Daoy (cell line): ENCODE measurements around the gene SLC27A5. TPM values are rescaled to one million over a fixed set of nuclear protein-coding genes. Genes with fewer than 3 reads are reported as not detected.

Experiments used
- DNase-seq: peaks from one replicate; pipeline ENCODE4 v3.0.0-alpha.2; 2015; ENCODE audit warnings: low read depth
- total RNA-seq: library from RNA; depleted of rRNA; stranded (reverse); fragments of >200 nt; shearing (Covaris generic); gene quantifications from 2 replicates; pipeline ENCODE4 v1.2.3, GENCODE V29; 2014; rRNA removed

The SLC27A5 gene, protein sequence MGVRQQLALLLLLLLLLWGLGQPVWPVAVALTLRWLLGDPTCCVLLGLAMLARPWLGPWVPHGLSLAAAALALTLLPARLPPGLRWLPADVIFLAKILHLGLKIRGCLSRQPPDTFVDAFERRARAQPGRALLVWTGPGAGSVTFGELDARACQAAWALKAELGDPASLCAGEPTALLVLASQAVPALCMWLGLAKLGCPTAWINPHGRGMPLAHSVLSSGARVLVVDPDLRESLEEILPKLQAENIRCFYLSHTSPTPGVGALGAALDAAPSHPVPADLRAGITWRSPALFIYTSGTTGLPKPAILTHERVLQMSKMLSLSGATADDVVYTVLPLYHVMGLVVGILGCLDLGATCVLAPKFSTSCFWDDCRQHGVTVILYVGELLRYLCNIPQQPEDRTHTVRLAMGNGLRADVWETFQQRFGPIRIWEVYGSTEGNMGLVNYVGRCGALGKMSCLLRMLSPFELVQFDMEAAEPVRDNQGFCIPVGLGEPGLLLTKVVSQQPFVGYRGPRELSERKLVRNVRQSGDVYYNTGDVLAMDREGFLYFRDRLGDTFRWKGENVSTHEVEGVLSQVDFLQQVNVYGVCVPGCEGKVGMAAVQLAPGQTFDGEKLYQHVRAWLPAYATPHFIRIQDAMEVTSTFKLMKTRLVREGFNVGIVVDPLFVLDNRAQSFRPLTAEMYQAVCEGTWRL
- total RNA-seq = 1.6 and 3.4 TPM in 2 replicates

DNA sequence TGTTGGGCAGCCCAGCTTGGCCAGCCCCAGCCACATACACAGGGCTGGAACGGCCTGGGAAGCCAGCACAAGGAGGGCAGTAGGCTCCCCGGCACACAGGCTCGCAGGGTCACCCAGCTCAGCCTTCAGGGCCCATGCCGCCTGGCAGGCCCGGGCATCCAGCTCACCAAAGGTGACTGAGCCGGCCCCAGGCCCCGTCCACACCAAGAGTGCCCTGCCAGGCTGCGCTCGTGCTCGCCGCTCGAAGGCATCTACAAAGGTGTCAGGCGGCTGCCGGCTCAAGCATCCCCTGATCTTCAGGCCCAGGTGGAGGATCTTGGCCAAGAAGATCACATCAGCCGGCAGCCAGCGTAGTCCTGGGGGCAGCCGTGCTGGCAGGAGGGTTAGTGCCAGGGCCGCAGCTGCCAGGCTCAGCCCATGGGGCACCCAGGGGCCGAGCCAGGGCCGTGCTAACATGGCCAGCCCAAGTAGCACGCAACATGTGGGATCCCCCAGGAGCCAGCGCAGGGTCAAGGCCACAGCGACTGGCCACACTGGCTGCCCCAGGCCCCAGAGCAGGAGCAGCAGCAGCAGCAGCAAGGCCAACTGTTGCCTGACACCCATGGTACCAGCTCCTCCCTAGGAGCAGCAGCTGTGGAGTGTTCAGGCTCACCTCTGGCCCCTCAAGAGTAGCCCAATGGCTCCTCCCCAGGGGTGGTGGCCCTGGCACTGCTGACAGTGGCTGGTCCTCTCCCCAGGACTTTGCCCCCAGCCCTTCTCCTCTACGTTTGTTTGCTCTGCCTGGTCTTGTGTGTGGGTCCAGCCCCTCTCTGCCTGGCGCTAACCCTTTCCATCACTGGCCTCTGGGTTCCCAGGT is at the start of gene SLC27A5:
TSS of gene SLC27A5 (minus strand) at position 640 of the 856 bp plus-strand sequence. CDS start at position 603, 37 bp downstream.
- no peak for DNase-seq

DNA sequence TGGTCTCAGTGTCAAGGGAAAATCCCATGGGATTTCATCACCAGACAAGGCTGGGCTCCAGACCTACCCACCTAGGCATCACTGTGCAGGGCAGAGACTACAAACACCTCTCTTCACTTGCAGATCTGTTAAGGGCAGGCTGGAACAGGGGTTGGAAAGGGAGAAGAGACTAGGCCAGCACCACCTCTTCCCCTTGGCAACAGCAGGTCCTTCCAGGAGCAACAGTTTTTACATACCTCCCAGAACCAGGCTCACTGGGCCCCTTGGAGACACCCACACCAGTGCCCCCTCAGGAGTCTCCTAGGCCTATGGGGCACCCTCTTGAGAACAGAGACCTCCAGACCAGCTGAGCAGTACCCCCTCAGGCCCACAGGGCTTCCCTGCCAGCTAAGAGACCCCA is 49.1 kb upstream of the SLC27A5 start:
- DNase-seq = no peak

DNA sequence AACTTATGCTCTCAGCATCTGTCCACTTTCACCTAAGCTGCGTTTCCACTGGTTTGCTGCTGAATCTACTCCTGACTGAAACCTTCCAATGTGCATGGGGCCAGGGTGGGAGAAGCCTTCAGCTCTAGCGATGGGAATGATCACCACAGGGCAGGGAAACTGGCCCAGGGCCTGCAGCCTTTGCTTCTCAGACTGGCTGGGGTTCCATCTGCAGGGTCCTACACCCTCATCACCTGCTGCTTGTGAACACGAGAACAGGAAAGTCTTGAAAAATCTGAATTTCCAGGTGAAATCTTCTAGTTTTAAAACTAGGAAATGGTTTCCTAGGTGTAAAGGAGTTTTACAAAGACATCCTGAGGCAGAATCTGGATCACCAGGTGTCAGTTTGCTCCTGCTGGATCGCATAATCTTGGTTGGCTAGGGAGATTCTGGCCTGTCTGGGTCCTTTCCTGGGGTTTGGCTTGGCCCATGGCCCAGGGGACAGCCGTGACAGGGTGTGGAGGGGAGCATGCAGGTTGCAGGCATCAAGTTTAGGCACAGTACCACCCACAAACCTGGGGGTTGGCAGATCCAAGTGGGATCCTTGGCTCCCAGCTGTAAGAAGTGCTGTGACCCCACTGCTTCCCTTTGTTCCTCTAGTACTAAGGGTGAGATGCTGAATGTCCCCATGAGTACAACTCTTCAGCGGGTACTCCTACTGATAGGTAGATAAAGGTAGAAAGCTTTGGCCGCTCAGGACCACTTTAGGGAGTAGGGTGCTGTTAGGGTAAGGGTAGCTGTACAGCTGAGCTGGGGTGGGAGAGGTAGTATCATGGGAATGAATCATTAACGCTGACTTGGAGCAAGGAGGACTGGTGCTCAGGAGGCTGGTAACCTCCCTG is 48.5 kb upstream of the SLC27A5 start:
- DNase-seq = no peak

DNA sequence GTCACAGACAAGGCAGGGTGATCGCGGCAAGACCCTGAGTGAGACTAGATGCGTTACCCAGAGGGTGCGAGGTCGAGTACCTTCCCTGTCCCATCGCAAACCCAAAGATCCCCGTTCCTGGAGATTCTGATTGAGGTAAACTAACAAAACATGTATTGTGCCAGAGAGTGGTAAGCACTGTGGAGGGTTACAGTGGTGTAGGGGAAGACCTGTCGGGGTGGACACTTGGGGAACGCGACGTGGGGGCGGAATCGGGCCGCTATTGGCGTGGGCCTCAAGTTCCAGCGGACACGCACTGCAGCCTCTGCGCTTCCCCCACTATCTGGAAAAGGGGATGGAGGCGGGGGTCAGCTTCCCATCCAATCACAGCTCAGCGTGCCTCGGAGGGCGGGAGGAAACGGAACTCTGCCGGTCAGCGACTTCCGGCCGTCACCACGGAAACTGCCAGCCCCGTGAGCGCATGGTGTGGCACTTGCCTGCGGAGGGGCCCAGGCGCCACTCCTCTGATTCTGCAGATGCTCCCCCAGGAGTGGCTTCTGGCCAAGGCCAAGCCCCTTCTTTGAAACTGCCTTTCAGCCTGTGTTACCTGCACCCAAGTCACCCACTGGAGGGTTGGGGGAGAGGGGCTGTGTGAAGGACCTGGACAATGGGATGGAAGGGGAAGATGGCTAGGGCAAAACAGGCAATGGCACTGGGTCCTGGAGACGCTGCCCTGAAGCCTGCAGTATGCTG is 47.6 kb upstream of the SLC27A5 start:
- peak; percentile 97 for DNase-seq

DNA sequence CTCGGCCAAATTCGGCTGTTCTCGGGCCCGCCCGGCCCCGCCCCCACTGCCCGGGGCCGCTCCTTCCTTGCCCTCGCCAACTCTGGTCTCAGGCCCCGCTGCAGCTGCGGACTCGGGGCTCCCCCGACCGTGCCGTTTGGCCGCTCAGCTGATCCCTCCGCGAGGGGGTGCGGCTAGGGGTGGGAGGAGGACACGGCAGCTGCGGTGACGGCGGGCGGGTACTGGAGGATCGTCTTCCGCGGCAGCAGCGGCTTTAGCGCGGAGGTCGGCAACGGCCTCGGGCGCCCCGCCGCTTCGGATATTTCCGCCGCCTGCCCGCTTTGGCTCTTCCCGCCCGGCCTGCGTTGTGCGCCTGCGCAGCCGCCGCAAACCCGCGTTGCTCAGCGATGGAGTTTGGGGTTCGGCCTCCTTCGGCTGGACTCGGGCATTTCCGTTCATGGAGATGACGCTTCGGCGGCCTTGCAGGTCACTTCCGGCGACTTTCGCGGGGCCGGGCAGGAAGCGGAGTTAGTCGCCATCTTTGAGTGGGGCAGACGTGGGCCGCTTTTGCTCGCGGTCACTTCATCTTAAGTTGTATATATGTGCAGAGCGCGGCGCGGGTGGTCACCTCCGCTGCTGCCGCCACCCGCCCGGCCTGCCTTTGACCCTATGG is 47.0 kb upstream of the SLC27A5 start:
- DNase-seq = peak; percentile 100

DNA sequence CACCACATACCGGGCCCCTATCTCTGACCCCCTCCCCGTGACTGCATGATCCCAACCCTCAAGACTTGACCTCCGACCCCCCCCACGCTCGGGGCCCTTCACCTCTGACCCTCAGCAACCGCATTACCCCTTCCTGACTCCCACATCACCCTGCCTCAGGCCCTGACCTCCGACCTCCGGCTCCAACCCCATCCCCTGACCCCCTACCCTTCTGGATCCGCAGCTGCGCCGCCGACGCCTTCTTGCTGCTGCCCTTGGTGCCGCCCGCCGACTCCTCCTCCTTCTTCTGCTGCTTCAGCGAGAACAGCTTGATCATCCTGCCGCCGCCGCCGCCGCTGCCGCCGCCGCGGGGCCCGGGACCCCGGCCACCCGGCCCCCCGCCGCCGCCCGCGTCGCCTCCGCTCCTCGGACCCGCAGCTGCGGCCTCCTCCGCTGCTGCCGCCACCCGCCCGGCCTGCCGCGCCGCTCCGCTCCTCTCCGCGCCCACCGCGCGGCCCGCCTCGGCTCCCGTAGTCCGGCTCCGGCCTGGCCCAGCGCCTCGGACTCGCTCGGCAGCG is 46.4 kb upstream of the SLC27A5 start, which contains the start of gene UBE2M:
TSS of gene UBE2M (minus strand) at position 546 of the 557 bp plus-strand sequence. CDS start at position 316, 230 bp downstream.
- DNase-seq = no peak

DNA sequence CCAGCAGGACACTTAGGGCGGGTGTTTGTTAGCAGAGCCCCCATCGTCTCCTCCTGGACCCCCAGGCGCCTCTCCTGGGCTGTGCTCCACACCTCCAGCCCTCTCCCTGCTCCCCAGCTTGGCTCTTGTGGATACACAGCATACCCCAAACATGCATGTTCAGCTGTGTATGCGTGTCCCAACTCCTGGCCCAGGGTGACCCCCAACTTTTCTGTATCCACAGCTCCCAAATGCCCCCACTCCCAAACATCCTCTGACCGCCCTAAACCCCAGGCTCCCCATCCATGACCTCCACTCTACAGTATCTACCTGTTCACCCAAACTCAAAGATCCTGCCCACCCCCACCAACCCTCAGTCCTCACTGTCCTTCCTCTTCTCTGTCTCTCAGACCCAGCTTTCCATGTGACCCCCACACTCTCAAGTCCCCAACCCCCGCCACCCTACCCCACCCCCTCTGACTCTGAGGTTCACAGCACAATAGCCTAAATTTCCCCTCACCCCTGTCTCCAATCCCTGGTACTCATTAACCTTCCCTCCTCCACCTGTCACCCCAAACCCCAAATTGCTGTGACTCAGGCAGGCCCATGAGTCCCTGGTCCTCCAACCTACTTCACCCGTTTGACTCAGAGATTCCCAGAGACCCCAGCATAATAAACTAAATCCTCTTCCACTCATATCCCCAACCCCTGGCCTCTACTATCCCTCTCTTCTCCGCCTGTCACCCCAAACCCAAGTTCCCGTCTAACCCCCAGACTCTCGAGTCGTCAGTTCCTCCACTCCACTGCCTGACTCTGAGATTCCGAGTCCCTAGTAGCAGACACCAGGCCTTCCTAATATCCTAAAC is 45.7 kb upstream of the SLC27A5 start:
- peak; percentile 12 for DNase-seq

DNA sequence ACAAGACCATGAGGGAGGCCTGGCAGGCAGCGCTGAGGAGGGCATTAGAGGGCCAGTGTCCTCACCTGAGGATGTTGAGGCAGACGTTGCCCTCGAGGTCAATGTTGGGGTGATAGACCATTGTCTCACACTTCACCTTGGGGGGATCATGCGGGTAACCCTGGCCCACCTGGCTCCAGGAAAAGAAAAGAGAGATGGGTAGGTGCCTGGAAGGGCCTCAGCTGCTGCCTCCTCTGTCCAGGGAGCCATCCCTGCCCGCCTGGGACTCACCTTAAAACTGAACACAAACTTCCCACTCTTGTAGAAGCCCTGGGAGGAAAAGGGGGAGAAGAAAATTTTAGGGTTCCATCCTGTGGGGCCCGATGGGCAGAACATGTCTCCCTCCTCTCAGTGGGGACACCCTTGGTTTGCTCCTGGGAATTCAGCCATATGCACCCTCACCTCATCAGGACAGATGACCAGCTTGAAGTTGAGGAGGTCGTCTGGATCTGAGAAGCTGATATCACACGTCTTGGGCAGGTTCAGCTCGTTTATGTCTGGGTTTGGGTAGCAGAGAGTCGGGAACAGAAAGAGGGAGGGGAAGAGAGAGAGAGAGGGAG is 44.9 kb upstream of the SLC27A5 start:
- no peak for DNase-seq

DNA sequence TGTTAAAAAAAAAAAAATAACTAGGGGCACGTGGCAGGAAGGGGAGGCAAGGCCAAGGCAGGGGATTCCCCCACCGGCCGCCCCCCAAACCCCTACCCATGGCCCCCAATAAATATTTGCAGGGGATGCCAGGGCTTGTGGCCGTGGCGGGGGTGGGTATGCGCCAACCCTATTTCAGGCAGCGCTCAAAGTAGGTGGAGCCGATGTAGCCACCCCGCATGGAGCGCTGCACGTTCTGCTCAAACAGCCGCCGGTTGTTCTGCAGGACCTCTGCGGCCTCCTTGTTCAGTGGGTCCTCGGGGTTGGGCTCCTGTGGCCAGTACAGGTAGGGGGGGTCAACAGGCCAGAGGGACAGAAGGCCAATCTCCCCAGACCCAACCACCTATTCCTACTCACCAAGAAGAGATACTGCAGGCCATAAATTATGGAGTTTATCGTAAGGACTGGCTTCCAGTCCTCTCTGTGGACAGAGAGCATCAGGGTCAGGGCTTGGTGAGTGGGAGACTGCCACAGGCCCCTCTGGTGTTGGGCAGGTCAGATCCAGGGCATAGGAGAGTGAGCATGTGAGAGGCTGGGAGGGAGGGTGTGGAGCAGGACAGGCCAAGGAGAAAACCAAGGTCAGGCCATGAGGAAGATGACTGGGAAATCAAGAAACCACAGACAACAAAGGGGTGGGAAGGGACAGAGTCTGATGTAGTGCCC is 44.3 kb upstream of the SLC27A5 start:
- DNase-seq = no peak

DNA sequence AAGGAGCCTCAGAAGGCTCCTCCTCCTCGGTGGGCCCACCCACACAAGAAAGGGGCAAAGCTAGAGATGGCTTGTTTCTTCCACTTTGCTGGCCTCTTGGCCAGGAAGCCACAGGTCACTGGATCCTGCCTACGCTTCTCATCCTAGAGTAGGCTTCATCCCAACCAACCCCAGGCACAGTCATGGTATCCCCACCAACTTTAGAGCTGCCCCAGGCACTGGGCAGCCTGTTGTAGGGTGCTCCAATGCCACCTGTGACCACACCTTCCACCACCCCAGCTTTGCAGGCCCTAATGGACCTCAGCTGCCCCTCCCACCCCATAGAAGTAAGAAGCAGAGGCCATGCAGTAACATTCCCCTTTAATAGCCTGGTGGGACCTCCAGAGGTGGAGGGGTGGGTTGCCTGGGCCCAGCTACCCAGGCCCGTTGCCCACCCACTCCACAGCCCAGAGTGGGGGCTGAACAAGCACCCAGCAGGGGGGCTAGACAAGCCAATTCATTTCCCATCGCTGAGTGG is 43.6 kb upstream of the SLC27A5 start:
- DNase-seq = no peak

DNA sequence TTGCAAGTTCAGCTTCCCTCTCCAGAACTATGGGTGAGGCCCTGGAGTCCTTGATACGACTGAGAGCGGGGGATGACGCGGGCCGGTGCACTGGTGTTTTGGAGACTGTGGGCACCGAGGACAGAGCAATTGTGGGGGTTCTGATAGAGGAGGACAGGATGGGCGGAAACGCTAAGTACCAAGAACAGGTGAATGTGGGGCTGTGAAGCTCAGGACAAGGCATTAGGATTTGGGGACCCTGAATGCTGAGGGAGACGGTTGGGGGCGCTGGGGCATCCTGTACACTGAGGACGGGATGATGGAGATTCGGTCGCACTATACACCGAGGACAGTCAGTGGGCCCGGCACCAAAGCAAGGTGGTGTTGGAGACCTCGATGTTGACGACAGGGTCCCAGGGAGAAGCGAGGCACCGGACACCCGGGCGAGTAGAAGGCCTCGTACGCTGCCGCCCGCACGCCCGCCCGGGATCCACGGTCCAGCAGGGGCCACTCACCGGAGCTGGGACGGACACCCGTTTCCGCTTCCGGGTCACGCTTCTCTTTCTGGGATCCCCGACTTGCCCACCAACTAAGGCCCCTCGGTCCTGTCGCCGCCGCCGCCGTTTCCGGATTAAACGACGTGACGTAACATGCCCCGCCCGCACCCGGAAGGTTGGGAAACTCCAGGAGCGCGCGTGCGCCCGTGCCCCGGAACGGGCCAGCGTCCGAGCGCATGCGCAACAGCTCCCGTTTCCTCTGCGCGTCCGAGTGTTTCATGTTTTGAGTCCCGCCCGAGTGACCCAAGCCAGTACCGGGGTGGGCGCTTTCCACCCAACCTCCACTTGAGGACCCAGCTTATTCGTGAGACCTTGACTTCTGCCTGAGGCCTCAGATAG is 42.9 kb upstream of the SLC27A5 start, which contains the start of gene CHMP2A:
TSS of gene CHMP2A (minus strand) at position 612 of the 875 bp plus-strand sequence. CDS start 893 bp downstream, outside the sequence.
- peak; percentile 98 for DNase-seq

DNA sequence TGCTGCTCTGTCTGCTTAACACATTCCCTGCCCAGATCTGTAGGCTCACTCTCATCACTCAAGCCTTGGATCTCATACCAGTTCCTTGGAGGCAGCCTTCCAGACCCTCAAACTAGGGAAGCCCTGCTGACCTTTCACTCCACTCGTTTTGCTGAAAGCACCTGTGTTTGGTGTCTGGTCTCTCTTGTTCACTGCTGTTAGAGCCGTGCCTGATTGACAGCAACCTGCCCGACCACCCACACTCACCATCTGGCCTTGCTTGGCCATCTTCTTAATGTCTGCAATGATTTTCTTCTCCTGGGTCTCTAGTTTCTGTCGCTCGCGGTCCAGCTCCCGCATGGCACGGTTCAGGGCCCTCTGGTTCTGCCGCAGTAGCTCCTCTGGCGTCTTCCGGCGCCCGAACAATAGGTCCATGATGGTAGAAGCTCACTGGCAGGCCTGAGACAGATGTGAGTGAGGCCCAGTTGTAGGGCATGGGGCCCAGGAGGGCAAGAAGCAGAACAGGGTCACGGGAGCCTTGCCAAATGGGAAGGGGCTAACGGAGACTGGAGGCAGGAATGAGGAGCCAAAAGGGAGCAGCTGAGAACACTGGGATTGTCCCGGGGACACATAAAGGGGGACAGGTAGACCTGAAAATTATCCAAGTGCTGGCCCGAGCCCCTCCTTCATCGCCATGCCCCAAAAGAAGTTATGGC is 42.2 kb upstream of the SLC27A5 start:
- DNase-seq = no peak

DNA sequence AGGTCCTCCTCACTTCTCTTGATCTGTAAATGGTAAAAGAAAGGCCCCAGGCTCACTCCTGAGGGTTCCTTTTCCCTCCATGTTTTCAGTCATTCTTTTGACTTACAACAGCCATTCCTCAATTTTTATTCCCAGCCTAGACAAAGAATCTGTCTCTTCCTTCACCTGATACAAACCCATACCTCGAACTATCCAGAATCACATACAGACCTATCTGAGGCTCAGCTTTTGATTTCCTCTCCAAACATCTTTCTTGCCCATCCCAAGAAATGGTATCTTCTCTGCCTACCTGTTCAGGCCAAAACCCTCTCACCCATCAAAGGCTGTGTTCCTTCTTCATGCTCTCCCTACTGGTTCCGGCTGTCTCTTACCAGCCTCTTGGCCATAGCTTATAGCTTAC is 40.9 kb upstream of the SLC27A5 start:
- no peak for DNase-seq

DNA sequence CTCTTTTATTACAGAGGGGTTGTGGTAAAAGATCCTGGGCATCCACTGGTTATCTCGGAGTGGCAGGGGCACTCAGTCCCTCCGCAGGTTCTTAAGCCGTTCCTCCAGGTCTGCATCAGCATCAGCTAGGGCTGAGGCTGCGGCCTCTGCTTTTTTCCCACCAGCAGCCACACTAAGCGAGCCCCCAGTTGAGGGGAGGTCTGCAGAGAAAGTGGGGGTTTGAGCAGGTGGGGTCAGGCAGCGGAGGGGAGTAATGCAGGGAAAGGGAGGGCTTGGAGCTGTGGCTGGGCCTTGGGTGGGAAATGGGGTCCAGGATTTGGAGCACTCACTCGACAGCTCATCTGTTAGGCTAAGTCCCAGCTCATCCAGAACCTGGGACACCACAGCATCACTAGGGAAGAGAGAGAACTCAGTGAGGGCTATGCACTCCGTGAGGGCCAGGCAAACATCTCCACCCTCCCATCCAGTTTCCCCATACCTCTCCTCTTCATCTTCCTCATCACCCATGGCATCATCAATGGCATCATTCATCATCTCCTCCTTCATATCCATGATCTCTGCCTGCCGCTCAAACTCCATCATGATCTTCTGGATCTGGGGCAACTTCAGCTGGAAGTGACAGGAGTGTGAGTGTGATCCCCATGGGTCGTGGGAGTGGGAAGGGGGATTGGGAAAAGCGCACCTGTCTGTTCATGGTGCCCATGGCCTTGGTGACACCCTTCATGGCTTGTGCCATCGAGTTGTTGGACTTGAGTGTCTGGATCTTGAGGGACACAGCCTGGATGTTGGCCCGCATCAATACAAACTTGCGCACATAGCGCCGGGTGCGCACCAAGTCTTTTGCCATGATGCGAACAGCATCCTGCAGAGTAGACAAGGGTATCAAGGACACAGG is 40.0 kb upstream of the SLC27A5 start:
- no peak for DNase-seq
